K562 (cell line): ENCODE measurements around the gene AKAP12. TPM values are rescaled to one million over a fixed set of nuclear protein-coding genes. Genes with fewer than 3 reads are reported as not detected.

Source experiments
- BHLHE40 ChIP-seq: IDR thresholded peaks from 2 replicates; pipeline ENCODE4 v1.6.1; 2011; ENCODE audit warnings: low read length, improper control_type of control experiment
- FOXJ3 ChIP-seq: sonication (generic); formaldehyde crosslinking; IDR thresholded peaks from 2 replicates; pipeline ENCODE4 v1.4.0; 2020; ENCODE audit warnings: mild to moderate bottlenecking, missing genetic modification reagents
- GATAD2B ChIP-seq: fragments of 450-650 bp; IDR thresholded peaks from 2 replicates; pipeline ENCODE4 v1.6.1; 2017; ENCODE audit warnings: mild to moderate bottlenecking, borderline replicate concordance
- GTF2F1 ChIP-seq: IDR thresholded peaks from 2 replicates; pipeline ENCODE4 v1.6.1; 2011; ENCODE audit warnings: low read depth, low read length, improper control_type of control experiment
- HEY1 ChIP-seq: fragments of 250-450 bp; sonication (Bioruptor Pico); IDR thresholded peaks from 2 replicates; pipeline ENCODE4 v1.5.0; 2020; ENCODE audit warnings: mild to moderate bottlenecking, moderate library complexity, borderline replicate concordance
- KAT8 ChIP-seq: fragments of 450-650 bp; IDR thresholded peaks from 2 replicates; pipeline ENCODE4 v1.6.1; 2016; ENCODE audit warnings: low read depth, mild to moderate bottlenecking
- MED1 ChIP-seq: sonication (generic); formaldehyde crosslinking; IDR thresholded peaks from 2 replicates; pipeline ENCODE4 v1.8.1; 2023; ENCODE audit warnings: missing genetic modification reagents, borderline replicate concordance
- MEF2D ChIP-seq: conservative IDR thresholded peaks from 2 replicates; pipeline ENCODE4 v1.6.1; 2016; ENCODE audit warnings: low read depth, missing genetic modification characterization, missing compliant biosample characterization
- NFXL1 ChIP-seq: fragments of 450-650 bp; formaldehyde crosslinking; IDR thresholded peaks from 2 replicates; pipeline ENCODE4 v1.4.0; 2021; ENCODE audit warnings: mild to moderate bottlenecking
- POLR2AphosphoS2 ChIP-seq: IDR thresholded peaks from 2 replicates; pipeline ENCODE4 v1.6.1; 2012; ENCODE audit warnings: low read length, improper control_type of control experiment
- RAD21 ChIP-seq, 2 experiments: fragments of 250-450 bp in 1 of 2; fragments of 450-650 bp in 1 of 2; sonication (Bioruptor Pico) in 1 of 2; formaldehyde crosslinking in 1 of 2; IDR thresholded peaks in 1 of 2; conservative IDR thresholded peaks in 1 of 2; 2 replicates each; pipeline versions ENCODE4 v1.4.0 to v1.8.0; 2020 to 2022; ENCODE audit warnings: mild to moderate bottlenecking in 2 of 2, moderate library complexity in 1 of 2
- RCOR1 ChIP-seq, 2 experiments: IDR thresholded peaks; 2 replicates each; pipeline ENCODE4 v1.6.1; 2012; ENCODE audit warnings: low read depth in 2 of 2, low read length in 2 of 2, borderline replicate concordance in 1 of 2, improper control_type of control experiment in 1 of 2
- ZBED1 ChIP-seq: IDR thresholded peaks from 2 replicates; pipeline ENCODE4 v1.6.1; 2014
- ZNF224 ChIP-seq: sonication (generic); formaldehyde crosslinking; IDR thresholded peaks from 2 replicates; pipeline ENCODE4 v1.8.0; 2022; ENCODE audit warnings: mild to moderate bottlenecking, missing genetic modification reagents
- ZNF239 ChIP-seq: fragments of 250-450 bp; sonication (Bioruptor Pico); IDR thresholded peaks from 2 replicates; pipeline ENCODE4 v1.4.0; 2020; ENCODE audit warnings: mild to moderate bottlenecking
- ZNF263 ChIP-seq: sonication (generic); formaldehyde crosslinking; IDR thresholded peaks from 2 replicates; pipeline ENCODE4 v1.8.0; 2022; ENCODE audit warnings: mild to moderate bottlenecking, missing genetic modification reagents, borderline replicate concordance
- ZNF3 ChIP-seq: fragments of 250-450 bp; sonication (Bioruptor Pico); IDR thresholded peaks from 2 replicates; pipeline ENCODE4 v1.5.0; 2021; ENCODE audit warnings: mild to moderate bottlenecking, moderate library complexity
- ZNF583 ChIP-seq: fragments of 250-450 bp; sonication (Bioruptor Pico); IDR thresholded peaks from 2 replicates; pipeline ENCODE4 v1.4.0; 2020
- polyA plus RNA-seq, 8 experiments: library from polyadenylated mRNA; depleted of rRNA in 4 of 8; stranded (reverse) in 5 of 8; unstranded in 3 of 8; fragments of >200 nt; fragmentation: Nextera tagmentation in 2 of 8; fragmentation: Illumina TruSeq in 1 of 8; extraction: Ambion mirVana in 2 of 8; extraction: Trizol in 1 of 8; gene quantifications; 2 replicates each; pipeline versions ENCODE4 v1.2.1 to v1.2.3, GENCODE V29; 2011 to 2014; ENCODE audit warnings: inconsistent platforms in 1 of 8, missing spikeins in 1 of 8
- total RNA-seq, 7 experiments: library from RNA; depleted of rRNA in 6 of 7; stranded (reverse); fragments of >200 nt in 6 of 7; fragmentation: Illumina TruSeq in 2 of 7; extraction: Trizol in 2 of 7; gene quantifications; 2 replicates each; pipeline versions ENCODE4 v1.2.1 to v1.2.3, GENCODE V29; 2011 to 2021; ENCODE audit warnings: low replicate concordance in 1 of 7
- TF ChIP-seq, protein P1 (sequence below): fragments of 450-650 bp; IDR thresholded peaks from 2 replicates; pipeline ENCODE4 v1.6.1; 2016
- TF ChIP-seq, protein P2 (sequence below): sonication (generic); formaldehyde crosslinking; IDR thresholded peaks from 2 replicates; pipeline ENCODE4 v1.8.0; 2022; ENCODE audit warnings: mild to moderate bottlenecking, low read depth, missing genetic modification reagents
- TF ChIP-seq, protein P3 (sequence below): sonication (generic); formaldehyde crosslinking; IDR thresholded peaks from 2 replicates; pipeline ENCODE4 v1.8.0; 2022; ENCODE audit warnings: mild to moderate bottlenecking, missing genetic modification reagents
- TF ChIP-seq, protein P4 (sequence below): fragments of 450-650 bp; IDR thresholded peaks from 2 replicates; pipeline ENCODE4 v1.6.1; 2016; ENCODE audit warnings: mild to moderate bottlenecking

Gene AKAP12
- total and polyA plus RNA-seq, 9 of the 15 experiments (the other 6 are each of a cell fraction or from before 2014, with no cell fraction given), result 0.08 to 2.0 (median 0.62) TPM

DNA sequence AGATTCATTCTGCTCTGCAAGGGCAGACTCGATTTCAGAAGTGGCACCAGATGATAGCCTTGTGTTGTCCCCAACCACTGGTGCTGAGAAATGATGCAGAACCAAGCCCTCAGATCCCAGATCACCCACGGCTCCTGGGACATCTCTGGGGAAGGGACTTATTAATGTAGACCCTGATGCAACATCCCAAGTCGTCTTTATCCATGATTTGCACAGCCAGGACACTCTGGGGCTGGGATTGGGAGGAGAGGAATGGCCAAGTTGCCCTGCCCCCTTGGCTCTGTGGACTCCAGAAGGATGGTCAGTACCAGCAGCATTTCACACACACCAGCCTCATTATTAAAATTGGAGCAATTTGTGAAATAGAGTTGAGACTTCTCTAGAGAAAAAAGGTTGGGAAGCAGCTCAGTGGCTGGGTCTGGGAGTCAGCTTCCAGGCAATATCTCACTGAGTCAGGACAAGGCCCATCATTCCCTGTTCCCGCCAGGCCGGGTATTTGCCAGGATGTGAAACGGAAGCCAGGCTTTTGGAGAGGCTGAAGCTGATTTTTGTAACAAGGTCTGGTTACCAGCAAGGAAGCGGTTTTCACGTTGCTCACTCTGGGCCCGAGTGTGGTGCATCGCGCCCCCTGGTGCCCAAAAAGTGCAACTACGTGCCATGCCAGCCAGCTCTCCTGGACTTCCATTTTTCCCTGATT lies 84.2 kb downstream of the AKAP12 start (continued):
- TF ChIP-seq, protein P1, sequence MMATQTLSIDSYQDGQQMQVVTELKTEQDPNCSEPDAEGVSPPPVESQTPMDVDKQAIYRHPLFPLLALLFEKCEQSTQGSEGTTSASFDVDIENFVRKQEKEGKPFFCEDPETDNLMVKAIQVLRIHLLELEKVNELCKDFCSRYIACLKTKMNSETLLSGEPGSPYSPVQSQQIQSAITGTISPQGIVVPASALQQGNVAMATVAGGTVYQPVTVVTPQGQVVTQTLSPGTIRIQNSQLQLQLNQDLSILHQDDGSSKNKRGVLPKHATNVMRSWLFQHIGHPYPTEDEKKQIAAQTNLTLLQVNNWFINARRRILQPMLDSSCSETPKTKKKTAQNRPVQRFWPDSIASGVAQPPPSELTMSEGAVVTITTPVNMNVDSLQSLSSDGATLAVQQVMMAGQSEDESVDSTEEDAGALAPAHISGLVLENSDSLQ, result no peak
- no peak for TF ChIP-seq ZBED1
- no peak for TF ChIP-seq ZNF224
- TF ChIP-seq ZNF263 (CRISPR knock-in tag), result no peak
- TF ChIP-seq, protein P2, sequence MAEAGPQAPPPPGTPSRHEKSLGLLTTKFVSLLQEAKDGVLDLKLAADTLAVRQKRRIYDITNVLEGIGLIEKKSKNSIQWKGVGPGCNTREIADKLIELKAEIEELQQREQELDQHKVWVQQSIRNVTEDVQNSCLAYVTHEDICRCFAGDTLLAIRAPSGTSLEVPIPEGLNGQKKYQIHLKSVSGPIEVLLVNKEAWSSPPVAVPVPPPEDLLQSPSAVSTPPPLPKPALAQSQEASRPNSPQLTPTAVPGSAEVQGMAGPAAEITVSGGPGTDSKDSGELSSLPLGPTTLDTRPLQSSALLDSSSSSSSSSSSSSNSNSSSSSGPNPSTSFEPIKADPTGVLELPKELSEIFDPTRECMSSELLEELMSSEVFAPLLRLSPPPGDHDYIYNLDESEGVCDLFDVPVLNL (CRISPR knock-in tag), result no peak
- TF ChIP-seq ZNF239 (CRISPR knock-in tag), result no peak
- TF ChIP-seq RCOR1 (IDR thresholded peaks at IDR 0.05; ENCODE audit: borderline replicate concordance in 1 of 2, low read depth in 2 of 2, low read length in 2 of 2), result peak in 1 of 2 experiments; percentile 52; a peak in 1 of 4 replicates
- TF ChIP-seq MED1 (CRISPR knock-in tag), result no peak
- TF ChIP-seq POLR2AphosphoS2, result no peak
- no peak for TF ChIP-seq MEF2D
- TF ChIP-seq ZNF3 (CRISPR knock-in tag), result no peak
- TF ChIP-seq HEY1 (CRISPR knock-in tag), result no peak
- TF ChIP-seq, protein P3, sequence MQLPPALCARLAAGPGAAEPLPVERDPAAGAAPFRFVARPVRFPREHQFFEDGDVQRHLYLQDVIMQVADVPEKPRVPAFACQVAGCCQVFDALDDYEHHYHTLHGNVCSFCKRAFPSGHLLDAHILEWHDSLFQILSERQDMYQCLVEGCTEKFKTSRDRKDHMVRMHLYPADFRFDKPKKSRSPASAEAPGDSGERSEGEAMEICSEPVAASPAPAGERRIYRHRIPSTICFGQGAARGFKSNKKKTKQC (CRISPR knock-in tag), result peak; percentile 35; the same call in 1 of the 2 replicates
- TF ChIP-seq GATAD2B, result no peak
- TF ChIP-seq ZNF583, result no peak
- no peak for TF ChIP-seq NFXL1
- no peak for TF ChIP-seq GTF2F1
- TF ChIP-seq, protein P4, sequence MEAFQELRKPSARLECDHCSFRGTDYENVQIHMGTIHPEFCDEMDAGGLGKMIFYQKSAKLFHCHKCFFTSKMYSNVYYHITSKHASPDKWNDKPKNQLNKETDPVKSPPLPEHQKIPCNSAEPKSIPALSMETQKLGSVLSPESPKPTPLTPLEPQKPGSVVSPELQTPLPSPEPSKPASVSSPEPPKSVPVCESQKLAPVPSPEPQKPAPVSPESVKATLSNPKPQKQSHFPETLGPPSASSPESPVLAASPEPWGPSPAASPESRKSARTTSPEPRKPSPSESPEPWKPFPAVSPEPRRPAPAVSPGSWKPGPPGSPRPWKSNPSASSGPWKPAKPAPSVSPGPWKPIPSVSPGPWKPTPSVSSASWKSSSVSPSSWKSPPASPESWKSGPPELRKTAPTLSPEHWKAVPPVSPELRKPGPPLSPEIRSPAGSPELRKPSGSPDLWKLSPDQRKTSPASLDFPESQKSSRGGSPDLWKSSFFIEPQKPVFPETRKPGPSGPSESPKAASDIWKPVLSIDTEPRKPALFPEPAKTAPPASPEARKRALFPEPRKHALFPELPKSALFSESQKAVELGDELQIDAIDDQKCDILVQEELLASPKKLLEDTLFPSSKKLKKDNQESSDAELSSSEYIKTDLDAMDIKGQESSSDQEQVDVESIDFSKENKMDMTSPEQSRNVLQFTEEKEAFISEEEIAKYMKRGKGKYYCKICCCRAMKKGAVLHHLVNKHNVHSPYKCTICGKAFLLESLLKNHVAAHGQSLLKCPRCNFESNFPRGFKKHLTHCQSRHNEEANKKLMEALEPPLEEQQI, result no peak
- no peak for TF ChIP-seq FOXJ3 (CRISPR knock-in tag)
- 0 out of 2 replicates have a peak, but pooled peaks have one; percentile 44 for TF ChIP-seq BHLHE40
- peak; percentile 94 to 98 for TF ChIP-seq RAD21 (CRISPR knock-in tag; conservative IDR thresholded peaks at IDR 0.05 in 1 of 2, IDR thresholded peaks at IDR 0.05 in 1 of 2)
- no peak for TF ChIP-seq KAT8
